Panc1 (cell line): ENCODE results near the gene SART1. TPM values are rescaled to one million over a fixed set of nuclear protein-coding genes. Genes with fewer than 3 reads are reported as not detected.
A peak's percentile ranks its signal among the peaks of the same experiment; 100 is the strongest.
"Not testable (repeated sequence)": the region's sequence is repeated elsewhere in the genome, so short reads cannot be mapped to it uniquely, and the experiment has no call there.

Source experiments
- ATAC-seq: fragments of 200-7000 bp; cut with Tn5 transposase; 2 replicates; pipeline ENCODE4 v1.9.1; 2020; ENCODE audit warnings: mild to moderate bottlenecking, moderate library complexity
- BruUV-seq: library from RNA; stranded (reverse); fragments of 400-500 nt; replicated peaks from 2 replicates; lab custom pipeline; 2021; lab: Mats Ljungman, UMichigan
- CTCF ChIA-PET: fragments of 300-600 bp; sonication (Branson Sonifier 250); formaldehyde crosslinking; loops from one replicate; lab custom pipeline; 2022; ENCODE audit warnings: antibody characterized with exemption; lab: Charles Lee
- POLR2A ChIA-PET: fragments of 300-600 bp; sonication (Branson Sonifier 250); formaldehyde crosslinking; loops from one replicate; lab custom pipeline; 2022; ENCODE audit warnings: antibody characterized with exemption; lab: Charles Lee
- DNase-seq: peaks from one replicate; pipeline ENCODE4 v3.0.0-alpha.2; 2010; ENCODE audit warnings: low read depth, low spot score
- H3K27ac ChIP-seq: 2 replicates; pipeline ENCODE4 v1.5.1; 2011; ENCODE audit warnings: mild to moderate bottlenecking, low read length, inconsistent platforms
- H3K27me3 ChIP-seq: fragments of 200-500 bp; sonication (Bioruptor generic); 2 replicates; pipeline ENCODE4 v1.6.0; 2014; ENCODE audit warnings: low read length, inconsistent platforms; ENCODE audit not compliant: control insufficient read depth, insufficient read depth
- H3K36me3 ChIP-seq: fragments of 200-500 bp; sonication (Bioruptor generic); 2 replicates; pipeline ENCODE4 v1.5.1; 2014; ENCODE audit warnings: inconsistent platforms, mild to moderate bottlenecking, low read length, moderate library complexity; ENCODE audit not compliant: control insufficient read depth, insufficient read depth
- H3K4me1 ChIP-seq: 2 replicates; pipeline ENCODE4 v1.5.1; 2011; ENCODE audit warnings: inconsistent platforms, mild to moderate bottlenecking, low read length, moderate library complexity; ENCODE audit not compliant: control insufficient read depth, insufficient read depth
- H3K4me3 ChIP-seq, 2 experiments: 2 replicates each; pipeline ENCODE4 v1.5.1; 2011 to 2012; ENCODE audit warnings: low read depth in 2 of 2, low read length in 2 of 2, mild to moderate bottlenecking in 2 of 2, inconsistent platforms in 1 of 2, moderate library complexity in 1 of 2
- H3K9me3 ChIP-seq: fragments of 200-500 bp; sonication (Bioruptor generic); 2 replicates; pipeline ENCODE4 v1.5.1; 2014; ENCODE audit warnings: low read depth, mild to moderate bottlenecking, inconsistent platforms, low read length, moderate library complexity; ENCODE audit not compliant: control insufficient read depth, insufficient read depth
- POLR2AphosphoS5 ChIP-seq: IDR thresholded peaks from 2 replicates; pipeline ENCODE4 v1.6.1; 2012; ENCODE audit warnings: mild to moderate bottlenecking, low read depth, low read length, moderate library complexity
- SIN3A ChIP-seq: IDR thresholded peaks from 2 replicates; pipeline ENCODE4 v1.6.1; 2012; ENCODE audit warnings: low read depth, mild to moderate bottlenecking, low read length, moderate library complexity, borderline replicate concordance; ENCODE audit not compliant: insufficient read depth
- TCF7L2 ChIP-seq: IDR thresholded peaks from 2 replicates; pipeline ENCODE4 v1.6.1; 2011; ENCODE audit warnings: mild to moderate bottlenecking, low read depth, low read length, inconsistent platforms
- in situ Hi-C: cut with HindIII; loops from 2 replicates; pipeline ENCODE4 v1.10.0; 2016; ENCODE audit warnings: low sequenced_read_pairs, low pct_unique_long_range_greater_than_20kb
- intact Hi-C: fragments of 100-400 bp; cut with micrococcal nuclease; formaldehyde crosslinking; loops from one replicate; pipeline ENCODE4 v1.10.0; 2022; ENCODE audit not compliant: unreplicated experiment
- total RNA-seq: library from RNA; stranded (reverse); gene quantifications from one replicate; pipeline ENCODE4 v1.2.1, GENCODE V29; 2021; ENCODE audit not compliant: unreplicated experiment
- TF ChIP-seq, protein P1 (sequence below): fragments of 450-650 bp; IDR thresholded peaks from 2 replicates; pipeline ENCODE4 v1.5.1; 2017; ENCODE audit warnings: mild to moderate bottlenecking
- TF ChIP-seq, protein P2 (sequence below), 2 experiments: IDR thresholded peaks; 2 replicates each; pipeline ENCODE4 v1.6.1; 2011 to 2012; ENCODE audit warnings: low read depth in 2 of 2, control low read depth in 1 of 2, low read length in 1 of 2, mild to moderate bottlenecking in 1 of 2, moderate library complexity in 1 of 2; ENCODE audit not compliant: insufficient read depth in 1 of 2

SART1 gene
- total RNA-seq, 1 experiment from 2014 or later: 76.4 TPM

DNA sequence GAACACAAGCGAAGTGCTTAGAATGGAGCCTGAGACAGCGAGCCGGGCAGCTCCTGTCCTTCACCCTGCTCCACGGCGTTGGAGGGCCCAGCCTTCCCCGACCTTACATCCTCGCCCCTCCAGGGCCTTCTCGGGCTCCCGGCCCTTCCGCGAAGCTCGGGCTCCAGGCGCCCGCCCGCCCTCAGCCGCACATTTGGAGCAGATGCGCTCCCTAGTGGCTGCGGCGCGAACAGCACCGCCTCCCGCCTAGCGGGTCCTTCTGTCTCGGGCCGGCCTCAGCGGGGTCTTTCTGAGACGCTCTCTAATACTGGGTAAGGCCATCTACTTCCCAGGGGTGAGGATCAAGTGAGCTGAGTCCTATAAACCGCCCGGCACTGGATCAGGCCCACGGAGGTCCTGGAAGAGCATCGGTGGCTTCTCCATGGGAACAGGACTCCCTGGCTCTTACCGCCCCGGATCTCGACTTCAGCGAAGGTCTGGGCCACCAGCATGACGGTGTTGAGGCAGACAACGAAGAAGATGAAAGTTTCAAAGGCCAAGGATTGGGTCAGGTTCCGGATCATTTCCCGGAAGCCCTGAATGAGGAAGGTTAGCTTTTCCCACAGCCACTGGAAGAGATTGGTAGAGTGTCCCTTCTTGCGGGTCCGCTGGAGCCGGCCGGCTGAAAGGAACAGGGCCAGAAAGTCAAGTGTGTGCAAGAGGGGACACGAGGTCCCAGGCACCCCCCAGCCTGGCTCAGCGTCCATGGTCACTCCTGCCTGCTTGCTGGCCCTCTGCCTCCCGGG, 61.1 kb downstream of the SART1 start:
- ChIA-PET POLR2A (no interaction called here), CTCF (interaction anchor here (0.6 to 1.6 kb wide), 5 partner anchors 14 to 349 kb away, joined by 4 to 10 read pairs (median 6); no protein-coding TSS in a partner anchor)
- intact Hi-C loops: no loop called here
- no peaks in the 10 kb centered on the region for H3K27me3 ChIP-seq
- peak; percentile 89 for ATAC-seq
- no peaks in the 10 kb centered on the region for H3K9me3 ChIP-seq
- H3K4me1 ChIP-seq: peaks cover 12% of the 10 kb centered on the region; the same call in 1 of the 2 replicates
- TF ChIP-seq, protein P1, sequence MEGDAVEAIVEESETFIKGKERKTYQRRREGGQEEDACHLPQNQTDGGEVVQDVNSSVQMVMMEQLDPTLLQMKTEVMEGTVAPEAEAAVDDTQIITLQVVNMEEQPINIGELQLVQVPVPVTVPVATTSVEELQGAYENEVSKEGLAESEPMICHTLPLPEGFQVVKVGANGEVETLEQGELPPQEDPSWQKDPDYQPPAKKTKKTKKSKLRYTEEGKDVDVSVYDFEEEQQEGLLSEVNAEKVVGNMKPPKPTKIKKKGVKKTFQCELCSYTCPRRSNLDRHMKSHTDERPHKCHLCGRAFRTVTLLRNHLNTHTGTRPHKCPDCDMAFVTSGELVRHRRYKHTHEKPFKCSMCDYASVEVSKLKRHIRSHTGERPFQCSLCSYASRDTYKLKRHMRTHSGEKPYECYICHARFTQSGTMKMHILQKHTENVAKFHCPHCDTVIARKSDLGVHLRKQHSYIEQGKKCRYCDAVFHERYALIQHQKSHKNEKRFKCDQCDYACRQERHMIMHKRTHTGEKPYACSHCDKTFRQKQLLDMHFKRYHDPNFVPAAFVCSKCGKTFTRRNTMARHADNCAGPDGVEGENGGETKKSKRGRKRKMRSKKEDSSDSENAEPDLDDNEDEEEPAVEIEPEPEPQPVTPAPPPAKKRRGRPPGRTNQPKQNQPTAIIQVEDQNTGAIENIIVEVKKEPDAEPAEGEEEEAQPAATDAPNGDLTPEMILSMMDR: peak; percentile 100
- TF ChIP-seq SIN3A: no peak
- TF ChIP-seq, protein P2, sequence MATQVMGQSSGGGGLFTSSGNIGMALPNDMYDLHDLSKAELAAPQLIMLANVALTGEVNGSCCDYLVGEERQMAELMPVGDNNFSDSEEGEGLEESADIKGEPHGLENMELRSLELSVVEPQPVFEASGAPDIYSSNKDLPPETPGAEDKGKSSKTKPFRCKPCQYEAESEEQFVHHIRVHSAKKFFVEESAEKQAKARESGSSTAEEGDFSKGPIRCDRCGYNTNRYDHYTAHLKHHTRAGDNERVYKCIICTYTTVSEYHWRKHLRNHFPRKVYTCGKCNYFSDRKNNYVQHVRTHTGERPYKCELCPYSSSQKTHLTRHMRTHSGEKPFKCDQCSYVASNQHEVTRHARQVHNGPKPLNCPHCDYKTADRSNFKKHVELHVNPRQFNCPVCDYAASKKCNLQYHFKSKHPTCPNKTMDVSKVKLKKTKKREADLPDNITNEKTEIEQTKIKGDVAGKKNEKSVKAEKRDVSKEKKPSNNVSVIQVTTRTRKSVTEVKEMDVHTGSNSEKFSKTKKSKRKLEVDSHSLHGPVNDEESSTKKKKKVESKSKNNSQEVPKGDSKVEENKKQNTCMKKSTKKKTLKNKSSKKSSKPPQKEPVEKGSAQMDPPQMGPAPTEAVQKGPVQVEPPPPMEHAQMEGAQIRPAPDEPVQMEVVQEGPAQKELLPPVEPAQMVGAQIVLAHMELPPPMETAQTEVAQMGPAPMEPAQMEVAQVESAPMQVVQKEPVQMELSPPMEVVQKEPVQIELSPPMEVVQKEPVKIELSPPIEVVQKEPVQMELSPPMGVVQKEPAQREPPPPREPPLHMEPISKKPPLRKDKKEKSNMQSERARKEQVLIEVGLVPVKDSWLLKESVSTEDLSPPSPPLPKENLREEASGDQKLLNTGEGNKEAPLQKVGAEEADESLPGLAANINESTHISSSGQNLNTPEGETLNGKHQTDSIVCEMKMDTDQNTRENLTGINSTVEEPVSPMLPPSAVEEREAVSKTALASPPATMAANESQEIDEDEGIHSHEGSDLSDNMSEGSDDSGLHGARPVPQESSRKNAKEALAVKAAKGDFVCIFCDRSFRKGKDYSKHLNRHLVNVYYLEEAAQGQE (IDR thresholded peaks at IDR 0.05; ENCODE audit: insufficient read depth in 1 of 2, low read depth in 2 of 2, low read length in 1 of 2): no peak
- 0 out of 2 replicates have a peak, but pooled peaks have one; percentile 25 for TF ChIP-seq POLR2AphosphoS5
- TF ChIP-seq TCF7L2: no peak
- DNase-seq: no peak
- H3K36me3 ChIP-seq: no peaks in the 10 kb centered on the region
- H3K27ac ChIP-seq: peak overlapping the region; percentile 55; the same call in 1 of the 2 replicates
- no TSS peak for BruUV-seq
- in situ Hi-C loops: no loop called here
- peak overlapping the region; percentile 25 to 51 for H3K4me3 ChIP-seq

DNA sequence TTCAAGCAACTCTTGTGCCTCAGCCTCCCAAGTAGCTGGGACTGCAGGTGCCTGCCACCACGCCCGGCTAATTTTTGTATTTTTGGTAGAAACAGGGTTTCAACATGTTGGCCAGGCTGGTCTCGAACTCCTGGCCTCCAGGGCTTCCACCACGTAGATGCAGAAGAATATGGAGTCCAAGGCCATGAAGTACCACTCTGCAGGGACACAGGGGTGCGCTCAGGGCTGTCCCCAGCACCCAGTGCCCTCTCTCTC, 61.6 kb downstream of the SART1 start:
- H3K36me3 ChIP-seq, in situ Hi-C loops, H3K27ac ChIP-seq, H3K9me3 ChIP-seq, ATAC-seq, H3K27me3 ChIP-seq, BruUV-seq, POLR2A ChIA-PET, DNase-seq, H3K4me3 ChIP-seq, intact Hi-C loops: not testable (repeated sequence)
- peaks cover 12% of the 10 kb centered on the region; the same call in 1 of the 2 replicates for H3K4me1 ChIP-seq
- CTCF ChIA-PET: interaction anchor here (0.6 kb wide), 1 partner anchor 349 kb away, joined by 6 read pairs; no protein-coding TSS in a partner anchor

DNA sequence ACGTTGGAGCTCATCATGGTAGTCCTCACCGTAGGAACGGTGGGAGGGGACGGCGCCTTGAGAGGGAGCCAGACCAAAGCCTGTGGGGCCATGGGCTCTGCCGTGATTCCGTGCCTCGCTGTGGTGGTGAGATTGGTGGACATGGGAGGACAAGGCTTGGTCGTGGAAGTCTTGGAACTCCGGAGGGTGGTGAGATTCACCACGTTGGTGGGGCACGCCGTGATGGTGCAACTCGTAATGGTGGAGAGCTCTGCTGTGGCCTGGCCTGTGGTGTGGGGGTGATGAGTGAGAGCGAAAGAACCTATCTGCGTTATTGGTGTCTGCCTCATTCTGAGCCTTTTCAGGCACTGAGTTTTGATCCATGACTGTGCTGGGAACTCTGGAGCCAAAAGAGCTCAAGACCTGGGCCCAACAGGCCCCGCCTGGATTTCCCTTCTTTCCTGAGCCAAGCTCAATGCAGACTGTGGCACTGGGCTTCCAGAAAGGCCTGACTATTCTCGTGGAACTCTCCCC, 64.5 kb downstream of the SART1 start, which contains the start of gene CATSPER1:
Gene CATSPER1 (minus strand): TSS at position 463 of the 513 bp plus-strand sequence. CDS start 100 bp downstream, at position 363.
- intact Hi-C loops (no loop called here), in situ Hi-C loops (no loop called here)
- no peaks in the 10 kb centered on the region for H3K36me3 ChIP-seq
- ChIA-PET CTCF (interaction anchor here (0.6 kb wide), 1 partner anchor 33 kb away, joined by 3 read pairs; no protein-coding TSS in a partner anchor), POLR2A (interaction anchor here (0.7 kb wide), 1 partner anchor 47 kb away, joined by 4 read pairs; no protein-coding TSS in a partner anchor)
- BruUV-seq: no TSS peak
- H3K27ac ChIP-seq: no peak within 1 kb of the TSS
- H3K27me3 ChIP-seq: no peaks in the 10 kb centered on the region
- peaks cover 10% of the 10 kb centered on the region; the same call in 1 of the 2 replicates for H3K4me1 ChIP-seq
- no peak within 1 kb of the TSS for H3K4me3 ChIP-seq
- TF ChIP-seq, protein P1: no peak
- TF ChIP-seq, protein P2 (IDR thresholded peaks at IDR 0.05; ENCODE audit: insufficient read depth in 1 of 2, low read depth in 2 of 2, low read length in 1 of 2): no peak
- TF ChIP-seq TCF7L2: no peak
- no peak for TF ChIP-seq POLR2AphosphoS5
- TF ChIP-seq SIN3A: no peak
- DNase-seq: no peak
- no peaks in the 10 kb centered on the region for H3K9me3 ChIP-seq
- ATAC-seq: no peak
